ENCODE data around the gene STIM2.

- TF ChIP-seq CTCF (IDR thresholded peaks at IDR 0.05) = no peak
- TF ChIP-seq POLR2AphosphoS5 (IDR thresholded peaks at IDR 0.05; ENCODE audit: low read depth, low read length) = no peak
Measured at GRCh38 chr4:26820346-26820745, 40.3 kb upstream of the STIM2 start.

Measured in Panc1 (cell line).